Activated CD8-positive, alpha-beta memory T cell treated with anti-CD3 and anti-CD28 coated beads, Interleukin-2, amount 10 ng/mL, durations not matched to agents 7 days and 5 days (primary cell): ENCODE data around the gene AATK. TPM values are rescaled to one million over a fixed set of nuclear protein-coding genes. Genes with fewer than 3 reads are reported as not detected.
"Not testable (repeated sequence)": the region's sequence is repeated elsewhere in the genome, so short reads cannot be mapped to it uniquely, and the experiment has no call there.

Experiments used
- ATAC-seq: fragments of 150-1000 bp; cut with Tn5 transposase; one replicate; pipeline ENCODE4 v1.10.0; 2021; ENCODE audit warnings: moderate library complexity
- CTCF ChIA-PET: fragments of 350-600 bp; sonication (Branson Sonifier 250); formaldehyde crosslinking; loops from one replicate; lab custom pipeline; 2021; ENCODE audit warnings: antibody characterized with exemption; lab: Charles Lee
- DNase-seq: peaks from one replicate; pipeline ENCODE4 v3.0.0-alpha.2; 2020
- H3K27ac Mint-ChIP-seq: one replicate; pipeline ENCODE4 v1.8.0; 2021; ENCODE audit warnings: mild to moderate bottlenecking, mixed read lengths
- H3K27me3 Mint-ChIP-seq: one replicate; pipeline ENCODE4 v1.8.0; 2021; ENCODE audit warnings: mixed read lengths
- H3K36me3 Mint-ChIP-seq: one replicate; pipeline ENCODE4 v1.8.0; 2021; ENCODE audit warnings: mild to moderate bottlenecking, mixed read lengths
- H3K4me1 Mint-ChIP-seq: one replicate; pipeline ENCODE4 v1.8.0; 2021; ENCODE audit warnings: mixed read lengths
- H3K4me3 Mint-ChIP-seq: one replicate; pipeline ENCODE4 v1.8.0; 2021; ENCODE audit warnings: mild to moderate bottlenecking, moderate library complexity, mixed read lengths
- H3K9me3 Mint-ChIP-seq: one replicate; pipeline ENCODE4 v1.8.0; 2022; ENCODE audit warnings: low read depth, mixed read lengths
- total RNA-seq, 2 experiments: library from RNA; stranded (reverse); gene quantifications; one replicate each; pipeline ENCODE4 v1.2.3, GENCODE V29; 2021

AATK gene
- total RNA-seq, 2 experiments from 2014 or later = 0.06 to 0.26 TPM

DNA sequence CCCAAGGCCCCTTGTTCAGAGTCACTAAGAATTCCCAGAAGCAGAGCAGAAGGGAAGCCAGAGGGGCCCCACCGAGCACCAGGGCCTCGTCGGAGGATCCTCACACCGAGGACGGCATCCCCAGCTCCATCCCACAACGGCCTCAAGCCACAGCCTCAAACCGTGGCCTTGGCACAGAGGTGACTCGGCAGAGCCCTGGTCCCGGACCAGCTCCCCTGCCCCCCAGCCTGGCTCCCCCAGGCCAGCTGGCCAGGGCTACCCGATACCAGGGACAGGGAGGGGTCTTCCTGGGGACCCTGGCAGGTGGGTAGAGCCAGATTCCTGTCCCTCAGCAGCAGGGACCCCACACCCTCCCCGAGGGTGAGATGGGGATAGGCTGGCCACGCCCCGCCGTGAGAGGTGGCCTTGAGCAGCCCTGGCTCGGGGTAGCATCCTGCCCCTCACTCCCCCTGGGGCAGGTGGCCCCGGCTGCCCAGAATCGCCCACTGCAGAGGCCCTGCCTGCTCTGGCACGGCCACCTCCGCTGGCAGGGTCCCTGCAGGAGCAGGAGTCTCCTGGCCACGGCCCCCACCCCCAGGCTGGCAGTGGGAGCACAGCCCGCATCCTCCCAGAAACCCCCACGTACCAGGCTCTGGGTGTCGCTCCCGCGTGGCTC, 6.3 kb downstream of the AATK start:
- Mint-ChIP-seq H3K4me1 (no peaks in the 10 kb centered on the region), H3K27me3 (peaks cover 2% of the 10 kb centered on the region), H3K27ac (no peak overlapping the region), H3K4me3 (no peak overlapping the region), H3K36me3 (no peaks in the 10 kb centered on the region), H3K9me3 (no peaks in the 10 kb centered on the region)
- ATAC-seq (no peak), DNase-seq (no peak)
- CTCF ChIA-PET = no interaction called here

DNA sequence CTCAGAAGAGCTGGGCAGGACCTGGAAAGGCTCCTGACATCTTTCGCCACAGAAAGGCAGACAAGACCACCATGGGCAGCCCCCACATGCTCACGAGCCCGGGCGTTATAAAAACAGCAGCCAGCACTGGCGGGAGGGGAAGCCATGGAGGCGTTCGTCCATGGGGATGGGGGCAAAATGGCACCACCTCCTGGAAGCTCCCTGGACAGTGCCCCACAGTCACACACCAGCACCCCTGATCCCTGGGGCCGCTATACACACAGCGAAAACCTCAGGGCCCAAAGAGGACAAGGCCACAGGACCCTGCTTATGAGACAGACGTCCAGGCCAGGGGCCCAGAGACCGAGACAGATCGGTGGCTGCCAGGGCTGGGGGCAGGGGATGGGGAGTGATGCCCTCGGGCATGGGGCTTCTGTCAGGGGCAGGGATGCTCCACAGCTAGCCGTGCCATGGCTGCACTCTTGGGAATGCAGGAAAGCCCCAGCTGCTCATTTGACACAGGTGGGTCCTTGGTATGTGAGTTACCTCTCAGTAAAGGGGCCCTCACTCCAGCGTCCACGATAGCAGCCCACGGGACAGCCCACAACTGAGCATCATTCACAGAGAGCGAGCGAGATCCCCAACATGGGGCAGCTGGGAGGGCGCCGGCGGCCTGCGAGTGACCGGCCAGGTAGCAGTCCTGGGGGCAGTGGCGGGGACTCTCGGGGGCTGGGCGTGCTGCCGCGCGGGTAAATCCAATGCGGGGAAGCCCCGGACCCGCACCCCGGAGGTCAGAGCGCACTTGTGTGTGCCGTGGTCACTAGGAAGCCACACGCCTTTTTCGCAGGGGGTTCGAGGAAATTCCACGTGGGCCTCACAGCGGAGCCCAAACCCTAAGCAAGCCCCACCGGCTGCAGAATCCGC, 7.1 kb downstream of the AATK start:
- H3K36me3 Mint-ChIP-seq = no peaks in the 10 kb centered on the region
- H3K27me3 Mint-ChIP-seq = no peaks in the 10 kb centered on the region
- no peak for DNase-seq
- no peak for ATAC-seq
- H3K4me1 Mint-ChIP-seq = no peaks in the 10 kb centered on the region
- no peak overlapping the region for H3K27ac Mint-ChIP-seq
- H3K4me3 Mint-ChIP-seq = no peak overlapping the region
- CTCF ChIA-PET = no interaction called here
- H3K9me3 Mint-ChIP-seq = no peaks in the 10 kb centered on the region

- ATAC-seq = no peak
- H3K4me3 Mint-ChIP-seq = no peak overlapping the region
- CTCF ChIA-PET = no interaction called here
Observed at GRCh38 chr17:81157848-81158687, 8.0 kb downstream of the AATK start.

GRCh38 chr17:81156866-81157805, 8.9 kb downstream of the AATK start:
- DNase-seq (no peak), ATAC-seq (no peak)
- Mint-ChIP-seq H3K36me3 (no peaks in the 10 kb centered on the region), H3K27me3 (peaks cover 2% of the 10 kb centered on the region), H3K4me1 (no peaks in the 10 kb centered on the region), H3K4me3 (no peak overlapping the region), H3K9me3 (no peaks in the 10 kb centered on the region), H3K27ac (no peak overlapping the region)
- CTCF ChIA-PET = no interaction called here

More at GRCh38 chr17:81157848-81158687, 8.0 kb downstream of the AATK start:
- no peaks in the 10 kb centered on the region for H3K27me3 Mint-ChIP-seq
- H3K9me3 Mint-ChIP-seq = no peaks in the 10 kb centered on the region
- no peak for DNase-seq
- H3K4me1 Mint-ChIP-seq = no peaks in the 10 kb centered on the region
- H3K27ac Mint-ChIP-seq = no peak overlapping the region
- H3K36me3 Mint-ChIP-seq = no peaks in the 10 kb centered on the region

DNA sequence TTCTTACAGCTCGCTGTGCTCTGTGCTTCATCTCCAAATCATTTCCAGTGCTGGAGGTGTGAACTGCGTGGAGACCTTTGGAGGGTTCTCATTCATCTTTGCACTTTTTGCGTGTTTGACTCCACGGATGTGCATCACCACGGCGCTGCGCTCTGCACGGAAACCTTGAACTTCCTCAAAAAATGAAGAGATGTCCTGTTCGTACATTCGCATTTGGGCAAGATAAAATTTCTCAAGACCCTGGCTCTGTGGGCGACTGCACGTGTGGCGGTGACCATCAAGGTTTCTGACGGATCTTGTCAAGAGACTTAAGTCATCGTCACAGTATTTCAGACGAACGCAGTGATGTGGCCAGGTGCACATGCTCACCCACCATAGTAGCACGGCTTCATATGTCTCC, 11.1 kb downstream of the AATK start:
- CTCF ChIA-PET = interaction anchor here (1.2 kb wide), 1 partner anchor 12 kb away, joined by 4 read pairs; no protein-coding TSS in a partner anchor
- Mint-ChIP-seq H3K27ac (no peak overlapping the region), H3K4me3 (no peak overlapping the region), H3K36me3 (no peaks in the 10 kb centered on the region), H3K4me1 (no peaks in the 10 kb centered on the region), H3K27me3 (peaks cover 2% of the 10 kb centered on the region), H3K9me3 (no peaks in the 10 kb centered on the region)
- ATAC-seq (no peak), DNase-seq (no peak)

DNA sequence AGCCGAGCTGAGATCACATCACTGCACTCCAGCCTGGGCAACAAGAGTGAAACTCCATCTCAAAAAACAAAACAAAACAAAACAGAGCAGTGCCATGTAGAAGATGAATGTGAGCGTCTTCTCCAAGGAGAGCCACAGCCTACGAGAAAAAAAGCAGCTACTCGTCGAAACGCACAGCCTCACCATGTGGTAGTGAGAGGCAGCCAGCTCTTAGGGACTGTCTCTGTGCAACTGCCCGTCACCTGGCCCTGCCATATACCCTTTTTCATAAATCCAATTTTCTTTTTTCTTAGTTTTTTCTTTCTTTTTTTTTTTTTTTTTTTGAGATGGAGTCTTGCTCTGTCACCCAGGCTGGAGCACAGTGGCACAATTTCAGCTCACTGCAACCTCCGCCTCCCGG, 12.0 kb downstream of the AATK start:
- not testable (repeated sequence) for H3K27ac Mint-ChIP-seq, H3K4me1 Mint-ChIP-seq, H3K36me3 Mint-ChIP-seq, DNase-seq, ATAC-seq, H3K27me3 Mint-ChIP-seq, H3K4me3 Mint-ChIP-seq, H3K9me3 Mint-ChIP-seq
- CTCF ChIA-PET = interaction anchor here (0.7 kb wide), 1 partner anchor 131 kb away, joined by 3 read pairs; no protein-coding TSS in a partner anchor

DNA sequence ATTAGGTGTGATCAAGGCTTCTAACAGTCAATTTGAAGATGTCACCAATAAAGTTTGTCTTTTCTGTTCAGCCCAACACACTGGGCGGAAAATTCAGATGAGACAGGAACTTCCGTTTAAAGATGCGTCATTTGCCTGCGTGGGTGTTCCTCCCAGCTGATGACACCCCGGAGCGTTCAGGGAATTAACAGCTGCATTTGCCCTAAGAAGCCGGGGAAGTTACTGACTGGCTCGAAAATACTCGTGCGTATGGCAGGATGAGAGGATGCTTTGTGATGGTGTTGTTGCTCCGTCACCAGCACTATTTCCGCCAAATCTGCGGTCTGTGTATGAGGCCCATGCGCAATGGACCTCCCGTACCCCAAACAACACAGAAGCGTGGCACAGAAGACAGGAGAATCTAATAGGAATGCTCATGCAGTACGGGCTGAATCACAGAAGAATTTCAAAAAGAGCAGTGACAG, 12.6 kb downstream of the AATK start:
- Mint-ChIP-seq H3K9me3 (no peaks in the 10 kb centered on the region), H3K36me3 (no peaks in the 10 kb centered on the region), H3K4me1 (no peaks in the 10 kb centered on the region), H3K27ac (no peak overlapping the region), H3K4me3 (no peak overlapping the region), H3K27me3 (peaks cover 2% of the 10 kb centered on the region)
- CTCF ChIA-PET = no interaction called here
- ATAC-seq (no peak), DNase-seq (no peak)

- Mint-ChIP-seq H3K36me3 (no peaks in the 10 kb centered on the region), H3K27ac (no peak overlapping the region), H3K4me1 (no peaks in the 10 kb centered on the region), H3K9me3 (no peaks in the 10 kb centered on the region), H3K4me3 (no peak overlapping the region), H3K27me3 (peaks cover 2% of the 10 kb centered on the region)
- no peak for DNase-seq
- no peak for ATAC-seq
- CTCF ChIA-PET = no interaction called here
Observed at GRCh38 chr17:81152288-81152828, 13.7 kb downstream of the AATK start.

DNA sequence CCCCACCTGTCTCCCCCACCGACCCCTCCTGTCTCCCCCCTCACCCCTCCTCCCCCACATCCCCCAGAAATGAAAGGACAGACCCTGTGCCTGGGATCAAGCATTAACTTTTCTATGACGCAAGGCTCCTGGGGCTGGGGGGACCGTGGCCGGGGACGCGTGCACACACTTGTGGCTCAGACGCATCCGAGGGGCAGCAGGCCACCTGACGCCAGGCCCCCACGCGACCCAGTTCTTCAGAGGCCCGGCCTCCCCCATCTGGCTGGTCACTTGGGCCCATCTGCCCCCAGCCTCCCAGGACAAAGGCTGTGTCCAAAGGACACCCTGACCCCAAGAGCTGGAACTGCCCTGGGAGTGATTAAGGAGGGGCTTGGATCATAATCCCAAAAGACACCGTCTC, 14.7 kb downstream of the AATK start:
- DNase-seq = no peak
- Mint-ChIP-seq H3K27me3 (peaks cover 2% of the 10 kb centered on the region), H3K27ac (no peak overlapping the region), H3K4me1 (no peaks in the 10 kb centered on the region), H3K9me3 (no peaks in the 10 kb centered on the region), H3K4me3 (no peak overlapping the region), H3K36me3 (no peaks in the 10 kb centered on the region)
- ATAC-seq = no peak
- CTCF ChIA-PET = no interaction called here

- no peaks in the 10 kb centered on the region for H3K4me1 Mint-ChIP-seq
- H3K36me3 Mint-ChIP-seq = no peaks in the 10 kb centered on the region
- DNase-seq (no peak), ATAC-seq (no peak)
- CTCF ChIA-PET = interaction anchor here (1.9 kb wide), 1 partner anchor 334 kb away, joined by 5 read pairs; no protein-coding TSS in a partner anchor
- no peak overlapping the region for H3K4me3 Mint-ChIP-seq
- H3K9me3 Mint-ChIP-seq = no peaks in the 10 kb centered on the region
- peaks cover 2% of the 10 kb centered on the region for H3K27me3 Mint-ChIP-seq
- no peak overlapping the region for H3K27ac Mint-ChIP-seq
Observed at GRCh38 chr17:81150377-81151077, 15.5 kb downstream of the AATK start.

GRCh38 chr17:81148986-81149533, 17.0 kb downstream of the AATK start:
- DNase-seq = no peak
- ATAC-seq = no peak
- peaks cover 2% of the 10 kb centered on the region for H3K27me3 Mint-ChIP-seq
- no peaks in the 10 kb centered on the region for H3K9me3 Mint-ChIP-seq
- no peak overlapping the region for H3K4me3 Mint-ChIP-seq
- H3K4me1 Mint-ChIP-seq = no peaks in the 10 kb centered on the region
- H3K36me3 Mint-ChIP-seq = no peaks in the 10 kb centered on the region
- CTCF ChIA-PET = interaction anchor here (1.9 kb wide), 1 partner anchor 335 kb away, joined by 5 read pairs; no protein-coding TSS in a partner anchor
- no peak overlapping the region for H3K27ac Mint-ChIP-seq
